Upper lobe of left lung (tissue), 6 donors: ENCODE data around the gene VAPB. TPM values are rescaled to one million over a fixed set of nuclear protein-coding genes. Genes with fewer than 3 reads are reported as not detected.

Experiments used
- ATAC-seq, 2 donors: fragments of 200-7000 bp; cut with Tn5 transposase; one replicate each; pipeline ENCODE4 v1.9.1; 2022; ENCODE audit warnings: mild to moderate bottlenecking in 2 of 2, moderate library complexity in 2 of 2; ENCODE audit not compliant: low FRiP score in 2 of 2
- DNase-seq, 2 donors: peaks; one replicate each; pipeline ENCODE4 v3.0.0-alpha.2; 2019 to 2020
- H3K27ac ChIP-seq, 4 donors: fragments of 200-600 bp; sonication (generic); one replicate each; pipeline ENCODE4 v1.5.1; 2016 to 2019
- H3K27me3 ChIP-seq, 4 donors: fragments of 200-600 bp; sonication (generic); one replicate each; pipeline ENCODE4 v1.5.1; 2017 to 2019
- H3K36me3 ChIP-seq, 4 donors: fragments of 200-600 bp; sonication (generic); one replicate each; pipeline ENCODE4 v1.5.1; 2016 to 2019
- H3K4me1 ChIP-seq, 4 donors: fragments of 200-600 bp; sonication (generic); one replicate each; pipeline ENCODE4 v1.5.1; 2018 to 2019
- H3K4me3 ChIP-seq, 4 donors: fragments of 200-600 bp; sonication (generic); one replicate each; pipeline ENCODE4 v1.5.1; 2017 to 2019; ENCODE audit warnings: mild to moderate bottlenecking in 2 of 4, moderate library complexity in 1 of 4
- H3K9me3 ChIP-seq, 4 donors: fragments of 200-600 bp; sonication (generic); one replicate each; pipeline ENCODE4 v1.5.1; 2018 to 2019
- CTCF ChIP-seq, 6 experiments: fragments of 450-650 bp in 4 of 6; fragments of 200-600 bp in 2 of 6; sonication (generic) in 2 of 6; IDR thresholded peaks; one replicate each; pipeline ENCODE4 v1.5.1; 2016 to 2019; ENCODE audit warnings: antibody characterized with exemption in 6 of 6
- EP300 ChIP-seq, 4 donors: sonication (generic); formaldehyde crosslinking; IDR thresholded peaks; one replicate each; pipeline ENCODE4 v1.5.1; 2017; ENCODE audit warnings: antibody characterized with exemption in 4 of 4, control low read depth in 2 of 4
- POLR2A ChIP-seq, 4 donors: fragments of 450-650 bp; IDR thresholded peaks; one replicate each; pipeline ENCODE4 v1.5.1; 2016 to 2017; ENCODE audit warnings: antibody characterized with exemption in 4 of 4, mild to moderate bottlenecking in 2 of 4
- POLR2AphosphoS5 ChIP-seq, 2 donors: sonication (generic); formaldehyde crosslinking; IDR thresholded peaks; one replicate each; pipeline ENCODE4 v1.5.1; 2017; ENCODE audit warnings: antibody characterized with exemption in 2 of 2
- WGBS, 2 donors: methylation state at CpG; one replicate each; pipeline ENCODE4 v1.1.5; 2017 to 2018; 5-methylcytosine and 5-hydroxymethylcytosine counted together
- total RNA-seq, 6 donors: library from RNA; depleted of rRNA in 4 of 6; stranded (reverse); fragments of >200 nt in 4 of 6; gene quantifications; one replicate each; pipeline versions ENCODE4 v1.1.0 to v1.2.1, GENCODE V29; 2016 to 2021
- donor health status: DM: no; HTN: no; CAD: no; lungs with moderate emphysema.
- donor health status: DM: no; HTN: yes; CAD: no; lungs with severe emphysema.

Gene VAPB
- total RNA-seq, 6 donors from 2014 or later, result 13.8 to 48.2 (median 33.7) TPM

GRCh38 chr20:58497076-58497641 is 108.1 kb downstream of the VAPB start:
- TF ChIP-seq CTCF (IDR thresholded peaks at IDR 0.05), result no peak
- no peak for TF ChIP-seq EP300 (IDR thresholded peaks at IDR 0.05)
- 92 to 93% methylated on average over 16 of the region's 16 CpGs for WGBS, 2 donors
- no peaks in the 10 kb centered on the region for H3K36me3 ChIP-seq
- H3K4me3 ChIP-seq, result no peak overlapping the region
- no peak for ATAC-seq
- no peaks in the 10 kb centered on the region for H3K27me3 ChIP-seq
- H3K27ac ChIP-seq, result no peak overlapping the region
- no peak for DNase-seq
- H3K4me1 ChIP-seq, result no peaks in the 10 kb centered on the region
- peaks cover 0 to 9% (median 4%) of the 10 kb centered on the region in 4 donors for H3K9me3 ChIP-seq

GRCh38 chr20:58497724-58498469 is 108.9 kb downstream of the VAPB start:
- DNase-seq (no peak), ATAC-seq (no peak)
- H3K27ac ChIP-seq, result no peak overlapping the region
- H3K4me3 ChIP-seq, result no peak overlapping the region
- H3K27me3 ChIP-seq, result no peaks in the 10 kb centered on the region
- H3K36me3 ChIP-seq, result no peaks in the 10 kb centered on the region
- no peaks in the 10 kb centered on the region for H3K4me1 ChIP-seq
- TF ChIP-seq CTCF (IDR thresholded peaks at IDR 0.05) (no peak), POLR2A (IDR thresholded peaks at IDR 0.05) (no peak), POLR2AphosphoS5 (IDR thresholded peaks at IDR 0.05) (no peak), EP300 (IDR thresholded peaks at IDR 0.05) (no peak)
- whole genome bisulfite sequencing, 2 donors, result 92 to 93% methylated on average over 13 of the region's 13 CpGs
- H3K9me3 ChIP-seq, result peaks cover 0 to 9% (median 4%) of the 10 kb centered on the region in 4 donors

- WGBS, 2 donors, result 62 to 70% methylated on average over 7 to 8 of the region's 9 CpGs
- no peaks in the 10 kb centered on the region for H3K27me3 ChIP-seq
- peaks cover 0 to 12% (median 6%) of the 10 kb centered on the region in 4 donors for H3K9me3 ChIP-seq
- H3K27ac ChIP-seq, result no peak overlapping the region
- H3K4me3 ChIP-seq, result no peak overlapping the region
- no peaks in the 10 kb centered on the region for H3K4me1 ChIP-seq
- DNase-seq, result no peak
- H3K36me3 ChIP-seq, result no peaks in the 10 kb centered on the region
- TF ChIP-seq EP300 (IDR thresholded peaks at IDR 0.05) (no peak), CTCF (IDR thresholded peaks at IDR 0.05) (no peak), POLR2AphosphoS5 (IDR thresholded peaks at IDR 0.05) (no peak), POLR2A (IDR thresholded peaks at IDR 0.05) (no peak)
- no peak for ATAC-seq
Measured at GRCh38 chr20:58498470-58499068, 109.5 kb downstream of the VAPB start.

- H3K4me1 ChIP-seq, result no peaks in the 10 kb centered on the region
- H3K27ac ChIP-seq, result no peak overlapping the region
- DNase-seq, result no peak
- no peak overlapping the region for H3K4me3 ChIP-seq
- WGBS, 2 donors, result 89 to 93% methylated on average over 7 of the region's 7 CpGs
- no peaks in the 10 kb centered on the region for H3K27me3 ChIP-seq
- H3K9me3 ChIP-seq, result peaks cover 5 to 29% (median 17%) of the 10 kb centered on the region in 4 donors
- H3K36me3 ChIP-seq, result no peaks in the 10 kb centered on the region
- no peak for ATAC-seq
- TF ChIP-seq POLR2AphosphoS5 (IDR thresholded peaks at IDR 0.05) (no peak), EP300 (IDR thresholded peaks at IDR 0.05) (no peak), POLR2A (IDR thresholded peaks at IDR 0.05) (no peak), CTCF (IDR thresholded peaks at IDR 0.05) (no peak)
Measured at GRCh38 chr20:58500256-58500655, 111.2 kb downstream of the VAPB start.

Other genes starting within 250 kb of the VAPB start
- not detected for gene ANKRD60, start 160.6 kb upstream of the VAPB start, total RNA-seq
- gene RAB22A, start 79.5 kb upstream of the VAPB start, total RNA-seq, result 10 to 100 TPM in 5 of 6 donors, 1 to 10 TPM in 1; 9.9 to 27.8 (median 21.1) TPM
- gene APCDD1L, start 126.2 kb downstream of the VAPB start, total RNA-seq, result under 1 TPM in 1 of 6 donors, not detected in 5; 0.13 TPM